Fibroblast of lung (primary cell): ENCODE results near the gene SFSWAP. TPM values are rescaled to one million over a fixed set of nuclear protein-coding genes. Genes with fewer than 3 reads are reported as not detected.

Experiments
- DNase-seq, 2 donors: peaks; one replicate each; pipeline versions ENCODE4 v3.0.0 to v3.0.0-alpha.2; 2010; ENCODE audit warnings: low read depth in 2 of 2
- H2AFZ ChIP-seq: 2 replicates; pipeline ENCODE4 v1.5.1; 2012; ENCODE audit warnings: low read length, control low read depth, inconsistent platforms
- H3K27ac ChIP-seq: 2 replicates; pipeline ENCODE4 v1.5.1; 2011; ENCODE audit warnings: low read length, control low read depth; ENCODE audit not compliant: insufficient read depth
- H3K27me3 ChIP-seq: 2 replicates; pipeline ENCODE4 v1.5.1; 2011; ENCODE audit warnings: mild to moderate bottlenecking, low read length; ENCODE audit not compliant: control insufficient read depth, insufficient read depth
- H3K36me3 ChIP-seq: 2 replicates; pipeline ENCODE4 v1.5.1; 2011; ENCODE audit warnings: low read length; ENCODE audit not compliant: control insufficient read depth, insufficient read depth
- H3K4me1 ChIP-seq: 2 replicates; pipeline ENCODE4 v1.5.1; 2011; ENCODE audit warnings: low read length; ENCODE audit not compliant: control insufficient read depth, insufficient read depth; ENCODE audit errors: extremely low read depth
- H3K4me2 ChIP-seq: 2 replicates; pipeline ENCODE4 v1.5.1; 2011; ENCODE audit warnings: low read length, control low read depth; ENCODE audit not compliant: insufficient read depth; ENCODE audit errors: extremely low read depth
- H3K4me3 ChIP-seq, 4 experiments: fragments of 200-600 bp in 1 of 4; sonication (generic) in 1 of 4; replicated peaks in 1 of 4; 2 replicates each; pipeline ENCODE4 v1.5.1; 2011 to 2016; ENCODE audit warnings: low read length in 4 of 4, low read depth in 3 of 4, mild to moderate bottlenecking in 3 of 4, control low read depth in 2 of 4, inconsistent platforms in 1 of 4, mixed read lengths in 1 of 4; ENCODE audit not compliant: insufficient read depth in 1 of 4; ENCODE audit errors: control extremely low read depth in 1 of 4
- H3K79me2 ChIP-seq: 2 replicates; pipeline ENCODE4 v1.5.1; 2012; ENCODE audit warnings: mild to moderate bottlenecking, low read length, inconsistent platforms; ENCODE audit not compliant: control insufficient read depth, insufficient read depth
- H3K9ac ChIP-seq: 2 replicates; pipeline ENCODE4 v1.5.1; 2011; ENCODE audit warnings: mild to moderate bottlenecking, low read length, control low read depth; ENCODE audit not compliant: insufficient read depth
- H3K9me3 ChIP-seq: 2 replicates; pipeline ENCODE4 v1.5.1; 2012; ENCODE audit warnings: low read depth, low read length; ENCODE audit not compliant: control insufficient read depth, insufficient read depth
- H4K20me1 ChIP-seq: 2 replicates; pipeline ENCODE4 v1.5.1; 2011; ENCODE audit warnings: low read length; ENCODE audit not compliant: control insufficient read depth, insufficient read depth; ENCODE audit errors: extremely low read depth
- EZH2 ChIP-seq: IDR thresholded peaks from 2 replicates; pipeline ENCODE4 v1.5.1; 2012; ENCODE audit warnings: low read length, control low read depth, mild to moderate bottlenecking; ENCODE audit errors: missing control alignments
- polyA plus RNA-seq, 2 donors: library from polyadenylated mRNA; depleted of rRNA in 1 of 2; stranded (reverse) in 1 of 2; unstranded in 1 of 2; fragments of >200 nt; gene quantifications; 2 replicates each; pipeline ENCODE4 v1.2.1, GENCODE V29; 2011 to 2012; ENCODE audit warnings: missing spikeins in 1 of 2
- total RNA-seq: library from RNA; depleted of rRNA; stranded (reverse); fragments of >200 nt; gene quantifications from 2 replicates; pipeline ENCODE4 v1.2.1, GENCODE V29; 2014
- TF ChIP-seq, protein P1 (sequence below), 2 donors: IDR thresholded peaks in 1 of 2; conservative IDR thresholded peaks in 1 of 2; 1 replicate in 1 of 2; 2 replicates in 1 of 2; pipeline ENCODE4 v1.5.1; 2011 to 2012; ENCODE audit warnings: low read length in 2 of 2, control low read depth in 1 of 2, inconsistent platforms in 1 of 2, low read depth in 1 of 2, mild to moderate bottlenecking in 1 of 2

The SFSWAP gene
- total and polyA plus RNA-seq, 2 donors (not counting 1 experiment from before 2014, with no cell fraction given) = 9.9 to 23.3 TPM

GRCh38 chr12:131729254-131729955 is 18.5 kb downstream of the SFSWAP start:
- Histone ChIP-seq H2AFZ (no peak overlapping the region), H3K79me2 (peaks cover 6% of the 10 kb centered on the region), H3K4me2 (no peak overlapping the region), H3K4me3 (no peak overlapping the region), H3K9me3 (no peaks in the 10 kb centered on the region), H3K27me3 (no peaks in the 10 kb centered on the region), H3K9ac (no peak overlapping the region), H4K20me1 (no peaks in the 10 kb centered on the region), H3K36me3 (peaks cover 19% of the 10 kb centered on the region), H3K27ac (no peak overlapping the region), H3K4me1 (no peaks in the 10 kb centered on the region)
- DNase-seq = no peak
- TF ChIP-seq EZH2 = no peak

- TF ChIP-seq, protein P1, sequence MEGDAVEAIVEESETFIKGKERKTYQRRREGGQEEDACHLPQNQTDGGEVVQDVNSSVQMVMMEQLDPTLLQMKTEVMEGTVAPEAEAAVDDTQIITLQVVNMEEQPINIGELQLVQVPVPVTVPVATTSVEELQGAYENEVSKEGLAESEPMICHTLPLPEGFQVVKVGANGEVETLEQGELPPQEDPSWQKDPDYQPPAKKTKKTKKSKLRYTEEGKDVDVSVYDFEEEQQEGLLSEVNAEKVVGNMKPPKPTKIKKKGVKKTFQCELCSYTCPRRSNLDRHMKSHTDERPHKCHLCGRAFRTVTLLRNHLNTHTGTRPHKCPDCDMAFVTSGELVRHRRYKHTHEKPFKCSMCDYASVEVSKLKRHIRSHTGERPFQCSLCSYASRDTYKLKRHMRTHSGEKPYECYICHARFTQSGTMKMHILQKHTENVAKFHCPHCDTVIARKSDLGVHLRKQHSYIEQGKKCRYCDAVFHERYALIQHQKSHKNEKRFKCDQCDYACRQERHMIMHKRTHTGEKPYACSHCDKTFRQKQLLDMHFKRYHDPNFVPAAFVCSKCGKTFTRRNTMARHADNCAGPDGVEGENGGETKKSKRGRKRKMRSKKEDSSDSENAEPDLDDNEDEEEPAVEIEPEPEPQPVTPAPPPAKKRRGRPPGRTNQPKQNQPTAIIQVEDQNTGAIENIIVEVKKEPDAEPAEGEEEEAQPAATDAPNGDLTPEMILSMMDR (conservative IDR thresholded peaks at IDR 0.05 in 1 of 2, IDR thresholded peaks at IDR 0.05 in 1 of 2; ENCODE audit: low read depth in 1 of 2, low read length in 2 of 2) = no peak
- no peak for TF ChIP-seq EZH2
- H3K36me3 ChIP-seq = peaks cover 23% of the 10 kb centered on the region
These were observed 22.2 kb downstream of the SFSWAP start for GRCh38 chr12:131732996-131733615.

DNA sequence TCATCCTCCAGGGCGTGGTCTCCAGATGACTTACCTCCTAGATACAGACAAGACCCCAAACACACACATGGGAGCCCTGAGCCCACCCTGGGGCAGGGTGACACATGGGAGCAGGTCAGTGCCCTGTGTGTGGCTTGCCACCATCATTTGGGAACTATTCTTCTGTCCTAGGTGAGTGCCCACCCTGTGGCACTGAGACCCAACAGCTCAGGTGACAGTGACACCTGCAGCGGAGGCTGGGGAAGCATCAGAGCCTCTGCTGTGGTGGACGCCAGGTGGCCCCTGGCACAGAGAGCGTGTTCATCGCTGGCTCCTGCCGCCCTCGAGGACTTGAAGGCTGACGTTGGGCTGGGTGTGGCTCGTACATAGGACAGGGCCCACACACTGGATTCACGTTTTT is 23.0 kb downstream of the SFSWAP start:
- Histone ChIP-seq H3K9me3 (no peaks in the 10 kb centered on the region), H3K9ac (no peak overlapping the region), H3K36me3 (peaks cover 19% of the 10 kb centered on the region), H2AFZ (no peak overlapping the region), H3K4me2 (no peak overlapping the region), H3K79me2 (no peaks in the 10 kb centered on the region), H4K20me1 (no peaks in the 10 kb centered on the region), H3K27me3 (no peaks in the 10 kb centered on the region), H3K4me3 (no peak overlapping the region), H3K4me1 (peaks cover 3% of the 10 kb centered on the region), H3K27ac (no peak overlapping the region)
- TF ChIP-seq, protein P1 (conservative IDR thresholded peaks at IDR 0.05 in 1 of 2, IDR thresholded peaks at IDR 0.05 in 1 of 2; ENCODE audit: low read depth in 1 of 2, low read length in 2 of 2) = no peak
- no peak for TF ChIP-seq EZH2
- DNase-seq = no peak

More at GRCh38 chr12:131732996-131733615, 22.2 kb downstream of the SFSWAP start:
- Histone ChIP-seq H3K27me3 (no peaks in the 10 kb centered on the region), H2AFZ (no peak overlapping the region), H3K4me2 (no peak overlapping the region), H4K20me1 (no peaks in the 10 kb centered on the region), H3K4me1 (peaks cover 3% of the 10 kb centered on the region), H3K9ac (no peak overlapping the region), H3K4me3 (no peak overlapping the region), H3K9me3 (no peaks in the 10 kb centered on the region), H3K79me2 (no peaks in the 10 kb centered on the region), H3K27ac (no peak overlapping the region)
- no peak for DNase-seq
